ENCODE data around the gene PEX16. TPM values are rescaled to one million over a fixed set of nuclear protein-coding genes. Genes with fewer than 3 reads are reported as not detected.

The PEX16 gene
- 22.6 TPM for total RNA-seq

DNA sequence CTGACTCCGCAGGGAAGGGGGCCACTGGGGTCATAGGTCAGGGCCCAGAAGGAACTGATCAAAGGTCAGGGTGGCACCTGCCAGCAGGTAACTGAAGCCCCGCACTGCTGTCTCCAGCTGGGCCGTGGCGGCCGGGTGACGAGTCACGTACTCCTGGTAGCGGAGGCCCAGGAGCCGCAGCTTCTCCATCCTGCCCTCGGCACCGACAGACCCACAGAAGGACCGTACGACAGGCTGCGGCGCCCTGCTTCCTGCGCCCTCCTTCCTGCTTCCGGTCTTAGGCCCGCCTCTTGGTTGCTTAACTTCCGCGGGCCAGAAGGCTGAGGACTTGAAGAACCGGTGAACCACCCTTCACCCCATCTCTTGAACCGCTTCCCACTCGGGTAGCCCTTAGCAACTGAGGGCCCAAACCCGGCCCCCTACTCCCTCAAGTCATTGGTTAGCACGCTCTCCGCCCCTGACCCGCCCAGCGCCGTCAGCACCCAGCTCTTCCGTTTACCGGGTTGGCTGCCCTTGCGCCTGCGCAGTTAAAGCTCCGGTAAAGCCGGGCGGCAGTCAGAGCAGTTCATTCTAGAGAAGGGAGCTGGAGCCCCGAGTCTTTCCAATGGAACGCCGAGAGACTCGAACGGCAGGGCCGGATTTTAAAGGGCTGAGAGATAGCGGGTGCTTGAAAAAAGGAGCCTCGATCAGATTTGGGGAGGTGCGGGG lies at the start of gene PEX16:
PEX16 (minus strand) TSS at position 255 of the 708 bp plus-strand sequence; CDS start at position 189, 66 bp downstream.
- ATAC-seq = peak; percentile 94

DNA sequence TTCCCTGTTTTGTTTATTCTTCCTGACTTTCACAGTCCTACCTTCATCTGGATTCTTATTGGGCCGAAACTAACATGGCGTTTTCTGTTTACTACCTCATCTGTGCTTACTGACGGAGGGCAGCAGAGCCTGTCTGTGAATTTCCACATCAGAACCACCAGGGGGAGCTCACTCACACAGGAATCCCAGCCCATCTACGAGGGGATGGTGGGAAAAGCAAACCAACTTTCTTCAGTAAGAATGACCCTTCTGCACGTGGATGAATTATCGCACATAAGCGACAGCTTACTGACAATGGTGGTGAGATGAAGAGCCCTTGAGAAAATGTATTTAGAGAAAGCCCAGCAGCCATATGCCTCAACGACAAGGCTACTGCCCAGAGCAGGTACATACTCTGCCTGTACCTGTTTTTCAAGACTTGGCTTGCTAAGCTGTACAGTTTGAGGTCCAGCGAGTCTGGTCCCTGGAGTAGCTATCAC lies 47.3 kb upstream of the PEX16 start:
- ATAC-seq = peak; percentile 83

DNA sequence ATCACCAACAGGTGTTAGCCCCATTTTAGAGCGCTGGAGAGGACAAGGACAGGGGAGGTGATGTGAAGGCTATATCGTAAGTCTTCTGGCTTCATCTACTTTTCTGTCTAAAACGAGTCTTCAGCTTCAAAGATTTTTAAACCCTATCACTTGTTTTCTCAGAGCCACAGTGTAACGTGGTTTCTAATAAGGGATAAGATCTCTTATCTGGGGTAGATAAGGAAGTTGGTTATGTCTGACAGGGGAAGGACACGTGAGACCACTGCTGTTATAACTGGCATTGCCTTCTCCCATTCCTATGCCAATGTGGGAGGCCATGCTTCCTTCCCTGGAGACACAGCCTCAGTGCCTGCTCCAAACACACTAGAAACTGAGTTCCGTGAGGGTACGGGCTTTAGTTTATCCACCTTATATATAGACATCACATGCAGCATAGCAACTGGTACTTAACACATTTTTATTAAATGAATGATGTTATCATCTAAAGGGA lies 44.1 kb upstream of the PEX16 start:
- ATAC-seq = no peak

DNA sequence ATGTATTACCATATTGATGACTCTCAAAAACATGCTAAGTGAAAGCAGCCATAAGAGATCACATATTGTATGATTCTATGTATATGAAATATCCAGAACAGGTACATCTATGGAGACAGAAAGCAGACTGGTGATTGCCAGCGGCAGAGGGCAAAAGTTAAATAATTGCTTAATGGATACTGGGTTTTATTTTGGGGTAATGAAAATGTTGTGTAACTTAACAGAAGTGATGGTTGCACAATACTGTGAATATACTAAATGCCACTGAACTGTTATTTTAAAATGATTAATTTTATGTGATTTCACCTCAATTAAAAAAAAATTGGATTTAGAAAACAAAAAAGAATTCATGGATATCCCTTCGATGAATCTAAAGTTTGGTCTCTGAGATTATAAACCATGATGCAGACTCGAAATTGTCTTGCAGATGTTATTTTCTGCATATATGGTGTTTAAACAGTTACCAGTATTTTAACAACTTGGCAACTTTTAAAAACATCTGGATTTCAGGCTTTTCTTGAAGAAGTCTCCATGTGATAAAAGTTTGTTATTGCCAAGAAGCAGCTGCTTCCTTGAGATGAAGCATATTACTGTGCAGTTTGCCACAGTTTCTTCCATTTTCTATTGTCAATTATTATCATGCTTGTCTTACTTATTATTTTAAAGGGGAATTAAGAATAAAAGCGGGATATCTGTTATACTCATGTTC lies 42.9 kb upstream of the PEX16 start:
- ATAC-seq = no peak

DNA sequence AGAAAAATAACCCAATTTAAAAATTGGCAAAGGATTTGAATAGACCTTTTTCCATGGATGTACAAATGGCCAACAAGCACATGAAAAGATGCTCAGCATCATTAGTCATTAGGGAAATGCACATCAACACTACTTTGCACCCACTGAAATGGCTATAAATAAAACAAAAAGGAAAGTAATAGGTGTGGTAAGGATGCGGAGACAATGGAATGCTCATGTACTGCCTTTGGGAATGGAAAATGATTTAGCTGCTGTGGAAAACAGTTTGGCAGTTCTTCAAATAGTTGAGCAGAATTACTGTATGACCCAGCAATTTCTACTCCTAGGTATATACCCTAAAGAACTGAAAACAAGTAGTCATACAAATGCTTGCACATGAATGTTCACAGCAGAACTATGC lies 42.2 kb upstream of the PEX16 start:
- no peak for ATAC-seq

DNA sequence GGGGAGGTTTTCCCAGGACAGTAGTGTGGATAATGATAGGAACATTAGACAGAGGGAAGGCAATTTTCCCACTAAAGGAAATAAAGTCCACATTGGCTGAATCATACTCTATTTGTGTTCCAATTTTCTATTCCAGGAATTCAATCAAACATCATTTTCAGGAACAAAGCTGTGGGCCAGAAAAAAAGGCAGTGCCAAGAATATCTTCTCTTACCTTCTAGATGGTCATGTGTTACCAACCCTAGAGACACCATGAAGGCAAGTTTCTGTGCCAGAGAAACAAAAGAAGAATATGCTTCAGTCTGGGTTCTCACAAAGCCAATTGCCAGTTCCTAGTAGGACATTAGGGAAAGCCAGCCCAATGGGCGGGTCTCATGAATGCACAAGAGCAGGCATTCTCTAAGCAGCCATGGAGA lies 32.3 kb upstream of the PEX16 start:
- no peak for ATAC-seq

DNA sequence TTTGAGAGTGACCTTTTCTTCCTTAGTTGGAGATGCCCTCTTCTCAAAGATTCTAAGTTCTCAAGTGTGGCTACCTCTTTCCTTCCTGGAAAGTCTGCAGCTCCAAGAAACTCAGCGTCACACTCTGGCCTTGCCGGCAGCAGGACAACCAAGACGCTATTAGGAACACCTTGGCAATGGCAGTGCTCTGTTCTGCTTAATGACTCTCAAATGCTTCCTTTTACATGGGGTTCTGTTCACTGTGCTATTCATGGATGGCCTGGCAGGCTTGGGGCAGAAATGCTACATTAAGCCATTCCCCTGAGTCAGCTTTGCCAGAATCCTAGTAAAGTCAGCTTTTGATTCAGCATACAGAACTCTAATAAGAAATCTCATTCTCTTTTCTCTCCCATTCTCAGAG lies 30.7 kb upstream of the PEX16 start:
- ATAC-seq = no peak

DNA sequence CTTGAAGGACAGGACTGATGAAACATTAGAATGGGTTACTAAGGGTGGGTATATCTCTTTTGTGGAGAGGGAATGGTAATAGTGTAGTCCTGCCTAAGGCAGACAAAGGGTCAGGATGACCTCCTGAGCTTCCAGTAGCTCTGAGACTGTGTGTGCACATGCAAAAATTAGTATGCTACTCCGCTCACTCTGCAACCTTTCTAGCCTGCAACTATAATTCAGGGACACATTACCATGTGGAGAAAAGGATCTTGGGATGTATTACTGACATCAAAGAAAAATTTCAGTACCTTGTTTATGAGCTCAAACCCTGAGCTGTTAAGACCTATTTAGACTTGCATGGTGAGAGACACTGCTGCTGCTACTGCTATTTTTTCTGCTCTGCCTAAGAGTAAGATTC lies 30.2 kb upstream of the PEX16 start:
- no peak for ATAC-seq

DNA sequence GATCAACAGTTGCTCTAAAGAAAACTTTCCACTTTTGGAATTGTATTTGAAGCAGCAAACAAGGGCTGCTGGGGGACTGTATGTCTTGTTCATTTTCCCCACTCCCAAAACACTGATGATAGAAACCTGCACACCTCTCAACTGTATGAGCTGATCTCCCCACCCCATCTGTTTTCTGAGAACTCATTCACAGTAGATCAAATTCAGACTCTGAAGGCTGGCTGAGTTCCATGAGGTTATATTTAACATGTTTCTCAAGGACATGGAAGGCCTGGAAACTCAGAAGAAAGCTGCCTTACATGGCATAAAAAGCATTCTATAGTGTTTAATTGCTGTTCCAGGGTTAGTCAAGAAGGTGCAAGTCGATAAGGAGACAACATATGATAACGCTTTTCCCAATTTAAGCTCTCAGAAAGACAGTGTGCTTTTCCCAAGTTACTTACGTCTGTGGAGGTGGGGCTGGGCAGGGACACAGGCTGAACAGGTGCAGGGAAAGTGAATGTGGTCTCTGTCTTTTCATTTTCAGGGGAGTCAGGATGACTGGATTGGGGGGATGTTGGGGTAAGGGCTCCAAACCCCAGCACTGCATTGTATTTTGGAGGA lies 27.8 kb upstream of the PEX16 start:
- ATAC-seq = no peak

DNA sequence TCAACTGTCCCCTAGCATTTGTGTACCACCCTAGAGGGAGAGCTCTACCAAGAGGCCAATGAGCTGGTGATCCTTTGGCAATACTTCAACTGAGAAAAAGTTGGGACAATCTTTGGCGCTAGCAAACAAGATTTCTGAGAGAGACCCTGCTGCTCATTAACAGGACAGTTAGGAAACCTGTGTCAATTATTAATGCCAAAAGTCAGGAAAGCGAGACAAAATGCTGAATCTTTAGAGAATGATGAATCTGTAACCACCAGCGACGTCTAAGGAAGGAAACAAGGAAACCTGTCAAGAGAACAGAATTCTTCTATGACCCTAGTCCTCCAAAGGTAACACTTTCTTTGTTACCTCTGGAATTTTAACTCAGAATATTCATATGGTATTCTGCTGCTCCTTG lies 24.7 kb upstream of the PEX16 start:
- ATAC-seq = no peak

DNA sequence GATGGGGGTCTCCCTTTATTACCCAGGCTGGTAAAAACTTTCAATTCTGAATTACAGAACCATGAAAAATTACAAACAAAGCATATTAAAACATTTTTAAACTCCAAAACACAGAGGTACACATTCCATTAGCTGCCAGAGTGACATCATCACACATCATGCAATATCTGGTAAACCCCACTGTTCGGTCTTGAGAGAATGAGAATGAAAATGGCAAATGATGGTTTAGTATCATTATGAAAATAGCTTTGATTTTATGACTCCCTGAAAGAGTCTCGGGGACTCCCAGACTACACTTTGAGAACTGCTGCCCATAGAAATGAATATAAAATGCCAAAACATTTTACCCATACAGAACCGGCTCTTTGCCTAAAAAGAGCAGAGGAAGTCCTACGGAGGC lies 23.6 kb upstream of the PEX16 start:
- no peak for ATAC-seq

DNA sequence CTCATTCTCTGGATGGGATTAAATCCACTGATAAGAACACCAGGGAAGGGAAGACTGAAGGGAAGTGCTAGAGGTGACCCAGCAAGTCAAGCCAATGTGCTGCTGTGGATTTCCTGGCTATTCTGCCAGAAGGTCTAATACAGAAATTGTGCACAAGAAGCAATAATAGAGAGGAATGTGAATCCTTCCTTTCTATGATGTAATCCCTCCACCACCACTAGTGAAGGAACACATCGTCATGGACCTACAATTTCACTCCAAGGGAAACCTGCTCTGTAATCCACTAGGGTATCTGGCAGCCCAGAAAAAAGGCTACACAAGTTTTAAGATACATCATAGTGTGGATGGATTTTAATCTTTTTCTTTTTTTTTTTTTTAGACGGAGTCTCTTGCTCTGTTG lies 22.2 kb upstream of the PEX16 start:
- no peak for ATAC-seq

DNA sequence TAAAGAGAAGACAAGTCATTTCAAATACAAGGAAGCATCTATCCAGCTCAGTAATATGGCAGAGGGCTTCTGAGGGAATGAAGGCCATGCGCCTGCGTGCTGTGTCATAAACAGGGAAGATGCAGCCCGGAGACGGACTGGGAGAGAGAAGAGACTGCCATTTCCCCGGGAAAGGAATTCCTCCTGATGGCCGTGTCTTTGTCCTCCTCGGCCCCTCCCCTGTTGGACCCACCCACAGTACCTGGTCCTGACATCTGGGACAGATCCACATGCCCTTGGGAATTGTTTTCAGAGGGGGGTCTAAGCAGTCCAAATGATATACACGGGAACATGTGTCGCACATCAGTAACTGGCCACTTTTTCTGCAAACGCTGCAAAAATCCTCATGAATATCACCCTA lies 20.2 kb upstream of the PEX16 start:
- ATAC-seq = no peak

DNA sequence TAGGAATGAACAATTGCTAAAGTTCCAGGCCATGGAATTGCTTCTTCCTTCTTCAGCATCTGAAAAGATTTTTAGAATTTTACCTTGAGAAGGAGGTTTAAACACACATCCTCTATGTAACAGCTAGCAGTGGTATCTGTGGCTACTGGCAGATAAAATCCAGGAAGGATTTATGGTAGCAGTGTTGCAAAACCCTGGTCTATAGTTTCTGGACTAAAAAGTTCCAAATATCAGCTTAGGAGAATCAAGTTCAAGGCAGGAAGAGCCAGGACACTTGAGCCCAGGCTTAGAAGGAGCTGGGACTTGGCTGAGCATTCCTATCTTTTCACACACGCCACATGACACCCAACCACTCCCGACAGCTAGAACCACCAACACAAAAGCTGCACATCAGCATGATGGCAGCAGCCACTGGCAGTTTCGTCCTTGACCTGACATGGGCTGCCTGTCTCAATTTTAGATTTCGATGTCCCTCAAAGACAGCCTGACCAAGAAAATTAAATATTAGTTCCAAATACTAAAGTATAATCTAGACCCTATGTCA lies 18.9 kb upstream of the PEX16 start:
- ATAC-seq = no peak

DNA sequence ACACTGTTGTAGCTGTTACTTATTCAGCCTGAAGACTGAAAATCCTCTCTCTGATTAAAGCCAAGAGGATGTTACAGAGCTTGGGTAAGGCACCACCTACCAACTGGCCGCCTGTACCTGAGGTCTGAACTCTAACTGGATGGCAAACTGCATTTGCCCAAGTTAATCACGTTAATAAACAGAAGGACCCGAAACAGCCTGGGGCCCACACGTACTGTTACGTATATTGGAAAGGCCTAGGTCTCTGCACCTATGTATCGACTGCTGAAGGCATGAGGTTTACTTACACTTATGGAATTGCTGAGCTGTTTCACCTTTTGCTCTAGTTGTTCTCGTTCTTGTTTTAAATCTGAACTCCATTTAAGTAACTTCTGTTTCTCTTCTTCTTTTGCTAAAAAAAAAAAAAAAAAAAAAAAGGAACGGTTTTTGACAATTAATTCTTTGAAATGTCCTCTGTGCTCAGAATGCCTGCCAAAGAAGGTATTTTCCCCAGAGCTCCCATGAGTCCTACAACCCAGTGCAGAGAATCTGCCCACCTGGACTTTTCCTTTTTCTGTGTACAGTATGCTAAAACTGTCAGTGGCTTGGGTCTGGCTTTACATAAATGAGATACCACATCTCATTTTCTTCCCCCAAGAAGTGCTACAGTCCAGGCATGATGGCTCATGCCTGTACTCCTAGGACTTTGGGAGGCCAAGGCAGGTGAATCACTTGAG lies 17.8 kb upstream of the PEX16 start:
- ATAC-seq = no peak

DNA sequence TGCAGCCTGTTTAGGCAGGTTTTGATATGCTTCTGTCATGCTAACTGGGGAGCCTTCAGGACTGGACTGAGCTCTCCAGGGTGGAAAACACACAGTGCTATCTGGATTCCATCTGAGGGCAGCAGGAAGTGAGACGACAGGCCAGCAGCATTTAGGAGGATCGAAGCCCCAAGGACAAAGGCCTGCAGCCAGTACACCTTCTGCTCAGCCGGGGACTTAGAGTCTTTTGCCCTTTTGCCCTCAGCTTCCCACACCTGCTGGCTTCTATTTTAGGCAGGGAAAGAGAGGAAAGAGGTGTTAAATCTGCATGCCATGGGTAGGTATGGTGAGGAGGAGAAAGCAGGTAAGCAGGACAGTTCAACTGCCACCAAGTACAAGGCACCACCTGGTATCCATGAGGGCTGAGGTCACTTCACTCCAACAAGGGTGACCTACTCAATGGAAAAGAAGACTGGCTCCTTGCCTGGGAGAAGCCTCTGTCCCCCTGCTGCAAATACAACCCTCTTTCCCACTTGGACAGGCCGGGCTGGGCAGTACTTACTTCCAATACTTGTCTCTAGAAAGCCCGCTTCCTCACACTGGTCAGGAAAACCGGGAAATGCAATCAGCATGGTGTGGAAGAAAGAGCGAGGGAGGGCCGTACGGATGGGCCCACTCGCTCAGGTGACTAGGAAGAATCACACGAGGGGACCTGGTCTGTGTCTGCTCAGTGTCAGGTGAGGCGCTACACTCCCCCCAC lies 17.1 kb upstream of the PEX16 start:
- no peak for ATAC-seq

DNA sequence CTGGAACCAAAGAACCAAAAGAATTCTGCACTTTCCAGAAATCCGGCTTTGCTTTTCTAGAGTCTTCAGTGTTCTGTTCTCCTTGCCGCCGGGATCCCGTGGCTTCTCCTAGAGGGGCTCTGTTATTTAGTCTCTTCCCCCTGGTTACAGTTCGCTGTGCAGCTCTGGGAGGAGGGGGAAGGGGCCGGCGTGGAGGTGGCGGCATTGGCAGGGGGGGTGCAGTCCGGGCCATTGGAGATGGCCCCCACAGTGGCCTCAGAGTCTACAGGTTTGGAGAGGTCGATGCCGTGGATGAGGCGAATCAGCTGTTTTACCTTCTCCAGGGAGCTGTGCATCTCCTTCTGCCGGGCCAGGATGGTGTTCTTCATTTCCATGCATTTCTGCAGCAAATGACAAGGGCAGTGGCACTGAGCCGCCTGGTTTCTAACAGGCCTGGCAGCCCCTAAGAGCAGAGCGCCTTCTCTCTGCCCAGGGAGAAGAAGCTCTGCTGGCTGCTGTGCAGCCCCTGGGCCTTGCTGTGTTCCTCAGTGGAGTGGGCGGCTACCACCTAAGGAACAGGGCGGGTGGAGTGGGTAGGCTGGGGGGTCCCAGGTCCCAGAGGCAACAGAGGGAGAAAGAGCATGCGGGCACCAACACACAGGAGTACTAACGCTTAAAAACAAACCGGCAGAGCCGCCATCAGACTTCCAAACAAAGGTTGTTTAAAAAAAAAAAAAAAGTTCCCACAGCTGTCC lies 16.3 kb upstream of the PEX16 start:
- ATAC-seq = no peak

DNA sequence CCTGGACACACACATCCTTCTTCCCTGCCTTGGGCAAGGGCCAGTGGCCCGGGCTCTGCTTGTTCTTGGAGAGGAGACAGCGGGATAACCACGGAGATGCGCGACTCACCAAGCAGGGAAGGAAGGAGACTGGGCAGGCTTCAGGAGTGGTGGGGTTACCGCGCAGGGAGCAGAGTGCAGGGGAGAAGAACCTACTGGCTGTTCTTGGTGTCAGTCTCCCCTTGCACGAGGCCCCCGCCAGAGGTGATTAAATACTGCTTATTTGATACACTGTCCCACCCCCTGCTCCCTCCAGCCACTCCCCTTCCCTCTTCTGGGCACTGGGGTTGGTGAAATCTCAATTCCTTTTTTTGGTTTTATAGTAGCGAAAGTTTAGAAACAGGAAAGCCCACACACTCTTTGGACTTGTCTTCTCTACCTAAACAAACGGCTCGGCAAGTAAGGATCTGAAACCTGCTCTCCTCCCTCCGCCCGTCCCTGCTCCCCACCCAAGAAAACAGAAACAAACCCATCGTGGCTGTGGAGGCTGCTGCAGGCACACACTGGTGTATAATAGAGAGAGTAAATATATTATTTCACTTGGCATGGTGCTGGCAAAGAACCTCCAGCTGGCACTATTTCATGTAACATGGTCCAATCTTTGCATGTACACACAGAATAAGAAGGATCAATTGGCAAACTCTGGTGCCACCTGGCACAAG lies 15.6 kb upstream of the PEX16 start:
- ATAC-seq = no peak

DNA sequence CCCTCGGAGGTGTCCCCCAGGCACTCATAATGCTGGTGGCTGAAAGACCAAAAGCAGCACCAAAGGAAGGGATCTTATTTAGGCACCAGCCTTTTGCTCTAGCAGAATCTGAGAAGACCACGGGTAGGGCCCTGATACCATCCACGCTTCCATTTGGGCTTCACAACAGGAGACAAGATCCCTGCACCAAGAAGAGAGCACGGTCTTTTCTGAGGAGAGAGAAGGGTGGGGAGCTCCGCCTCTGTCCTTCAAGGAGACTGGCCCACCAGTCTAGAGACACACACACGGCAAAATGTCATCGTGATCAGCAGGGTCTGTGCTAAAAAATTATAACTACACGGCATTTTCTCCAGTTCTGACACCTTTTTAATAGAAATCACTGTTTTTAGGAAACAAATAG lies 14.5 kb upstream of the PEX16 start:
- no peak for ATAC-seq

DNA sequence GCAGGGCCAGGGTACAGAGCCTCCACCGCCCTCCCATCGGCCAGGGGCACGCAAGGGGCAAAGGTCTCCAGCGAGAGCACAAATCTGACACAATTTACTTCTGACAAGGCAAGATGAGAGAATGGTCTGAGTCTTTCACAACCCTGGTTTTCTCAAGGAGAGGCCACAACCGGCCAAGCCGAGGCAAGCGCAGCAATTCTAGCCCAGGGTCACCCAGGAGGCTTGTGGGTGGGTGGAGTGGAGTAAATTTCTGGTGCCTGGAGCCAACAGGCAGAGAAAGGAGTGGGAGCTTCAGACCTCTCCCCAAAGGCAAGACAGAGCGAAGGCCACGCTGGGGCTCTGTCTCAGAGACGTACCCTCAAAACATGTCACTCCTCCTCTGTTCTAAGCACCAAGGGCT lies 14.1 kb upstream of the PEX16 start:
- ATAC-seq = no peak
